Lower leg skin (tissue), 4 donors: ENCODE measurements around the gene TERT. TPM values are rescaled to one million over a fixed set of nuclear protein-coding genes. Genes with fewer than 3 reads are reported as not detected.

Source experiments
- DNase-seq, 2 donors: peaks; one replicate each; pipeline ENCODE4 v3.0.0-alpha.2; 2019; ENCODE audit warnings: low spot score in 2 of 2
- H3K4me3 ChIP-seq: fragments of 200-600 bp; sonication (generic); 2 replicates; pipeline ENCODE4 v1.5.1; 2017; ENCODE audit warnings: mild to moderate bottlenecking, low read depth; ENCODE audit not compliant: poor library complexity, severe bottlenecking
- CTCF ChIP-seq, 3 donors: fragments of 450-650 bp; IDR thresholded peaks; one replicate each; pipeline ENCODE4 v1.5.1; 2016; ENCODE audit warnings: antibody characterized with exemption in 3 of 3, mild to moderate bottlenecking in 3 of 3, moderate library complexity in 2 of 3
- POLR2A ChIP-seq, 2 donors: fragments of 450-650 bp; IDR thresholded peaks; one replicate each; pipeline ENCODE4 v1.6.1; 2016 to 2017; ENCODE audit warnings: antibody characterized with exemption in 2 of 2, mild to moderate bottlenecking in 1 of 2, moderate library complexity in 1 of 2
- WGBS, 2 donors: methylation state at CpG; one replicate each; pipeline ENCODE4 v1.1.5; 2018; 5-methylcytosine and 5-hydroxymethylcytosine counted together
- intact Hi-C: fragments of 100-400 bp; cut with DNase I; formaldehyde crosslinking; loops from one replicate; pipeline ENCODE4 v1.15.0; 2023; ENCODE audit warnings: low total_unique reads
- microRNA-seq, 2 donors: library from miRNA; unstranded; fragments of <30 nt; microRNA quantifications; one replicate each; pipeline ENCODE4, GENCODE V29; 2016; ENCODE audit warnings: borderline replicate concordance in 2 of 2, borderline number of aligned reads in 1 of 2
- total RNA-seq, 4 donors: library from RNA; depleted of rRNA; stranded (reverse); fragments of >200 nt; gene quantifications; one replicate each; pipeline ENCODE4 v1.1.0, GENCODE V29; 2016

TERT gene
- total RNA-seq, 4 donors from 2014 or later, result 0.13 to 0.38 TPM; not detected in 2

GRCh38 chr5:1204693-1205242, 90.1 kb downstream of the TERT start:
- 21 to 33% methylated on average over 18 of the region's 18 CpGs for WGBS, 2 donors
- TF ChIP-seq CTCF (IDR thresholded peaks at IDR 0.05) (no peak), POLR2A (IDR thresholded peaks at IDR 0.05) (no peak)
- intact Hi-C loops, result no loop called here
- no peak for DNase-seq
- no peak overlapping the region for H3K4me3 ChIP-seq

GRCh38 chr5:1203968-1204692, 90.7 kb downstream of the TERT start:
- DNase-seq, result no peak
- 66 to 73% methylated on average over 22 to 24 of the region's 25 CpGs for WGBS, 2 donors
- intact Hi-C loops, result no loop called here
- no peak for TF ChIP-seq CTCF (IDR thresholded peaks at IDR 0.05)
- TF ChIP-seq POLR2A (IDR thresholded peaks at IDR 0.05), result no peak
- no peak overlapping the region for H3K4me3 ChIP-seq

- H3K4me3 ChIP-seq, result no peak overlapping the region
- TF ChIP-seq CTCF (IDR thresholded peaks at IDR 0.05) (no peak), POLR2A (IDR thresholded peaks at IDR 0.05) (no peak)
- WGBS, 2 donors, result 67 to 79% methylated on average over 9 to 13 of the region's 24 CpGs
- intact Hi-C loops, result no loop called here
- DNase-seq, result no peak
Observed at GRCh38 chr5:1203311-1203967, 91.4 kb downstream of the TERT start.

Small RNA genes within 50 kb of the gene (microRNA-seq; reads per million reads assigned to microRNA genes)
- gene MIR4457, result 0 reads per million in 2 donors

Other genes starting within 250 kb of the TERT start
- 10 to 100 TPM; 10.6 to 32.2 (median 18.1) TPM for gene SLC12A7, start 183.0 kb downstream of the TERT start, total RNA-seq
- not detected for gene SLC6A19, start 93.5 kb downstream of the TERT start, total RNA-seq
- not detected for gene SLC6A18, start 69.7 kb downstream of the TERT start, total RNA-seq
- gene CLPTM1L, start 50.0 kb upstream of the TERT start, total RNA-seq, result 100 to 1,000 TPM in 3 of 4 donors, 10 to 100 TPM in 1; 82.8 to 123 (median 102) TPM
- gene SLC6A3, start 150.4 kb upstream of the TERT start, total RNA-seq, result not detected
- gene LPCAT1, start 228.9 kb upstream of the TERT start, total RNA-seq, result 10 to 100 TPM; 10.4 to 13.2 (median 12.3) TPM